Gastrocnemius medialis (tissue), 4 donors: ENCODE measurements around the gene DPP10. TPM values are rescaled to one million over a fixed set of nuclear protein-coding genes. Genes with fewer than 3 reads are reported as not detected.

ENCODE experiments used
- ATAC-seq, 2 donors: fragments of 150-250 bp; one replicate each; pipeline ENCODE4 v1.9.1; 2016
- DNase-seq, 2 donors: peaks; one replicate each; pipeline ENCODE4 v3.0.0-alpha.2; 2019
- H3K27ac ChIP-seq, 4 donors: fragments of 200-600 bp; sonication (generic); 1 replicate in 1 of 4; 2 replicates in 3 of 4; pipeline ENCODE4 v1.5.1; 2016 to 2018; ENCODE audit warnings: mild to moderate bottlenecking in 2 of 4, moderate library complexity in 1 of 4
- H3K27me3 ChIP-seq, 3 donors: fragments of 200-600 bp; sonication (generic) in 2 of 3; 1 replicate in 1 of 3; 2 replicates in 2 of 3; pipeline versions ENCODE4 v1.5.1 to v1.6.0; 2016 to 2019; ENCODE audit warnings: mild to moderate bottlenecking in 1 of 3, moderate library complexity in 1 of 3
- H3K36me3 ChIP-seq, 2 donors: fragments of 200-600 bp; sonication (generic) in 1 of 2; one replicate each; pipeline ENCODE4 v1.5.1; 2017 to 2018
- H3K4me1 ChIP-seq, 2 donors: fragments of 200-600 bp; sonication (generic) in 1 of 2; one replicate each; pipeline ENCODE4 v1.5.1; 2016 to 2017; ENCODE audit warnings: mild to moderate bottlenecking in 2 of 2
- H3K4me3 ChIP-seq, 4 donors: fragments of 200-600 bp; sonication (generic) in 3 of 4; 1 replicate in 1 of 4; 2 replicates in 3 of 4; pipeline ENCODE4 v1.5.1; 2016 to 2019; ENCODE audit warnings: mild to moderate bottlenecking in 2 of 4
- H3K9me3 ChIP-seq, 3 donors: fragments of 200-600 bp; sonication (generic) in 2 of 3; 1 replicate in 1 of 3; 2 replicates in 2 of 3; pipeline ENCODE4 v1.5.1; 2016 to 2019
- CTCF ChIP-seq, 5 experiments: fragments of 450-650 bp in 3 of 5; fragments of 200-600 bp in 2 of 5; sonication (generic) in 2 of 5; IDR thresholded peaks in 4 of 5; conservative IDR thresholded peaks in 1 of 5; 1 replicate in 4 of 5; 2 replicates in 1 of 5; pipeline ENCODE4 v1.5.1; 2016 to 2019; ENCODE audit warnings: antibody characterized with exemption in 5 of 5, mild to moderate bottlenecking in 3 of 5, moderate library complexity in 3 of 5
- POLR2A ChIP-seq, 2 donors: fragments of 450-650 bp; IDR thresholded peaks; one replicate each; pipeline ENCODE4 v1.6.1; 2017; ENCODE audit warnings: antibody characterized with exemption in 2 of 2, mild to moderate bottlenecking in 2 of 2, moderate library complexity in 2 of 2
- in situ Hi-C, 4 donors: fragments of 200-750 bp; cut with MboI; loops; one replicate each; pipeline versions ENCODE4 v1.15.0 to v1.8.0; 2017; ENCODE audit warnings: low sequenced_read_pairs in 4 of 4
- intact Hi-C: fragments of 100-400 bp; cut with DNase I; formaldehyde crosslinking; loops from one replicate; pipeline ENCODE4 v1.15.1; 2023; ENCODE audit warnings: low total_unique reads
- total RNA-seq, 4 donors: library from RNA; depleted of rRNA; stranded (reverse); fragments of >200 nt; gene quantifications; one replicate each; pipeline versions ENCODE4 v1.1.0 to v1.2.3, GENCODE V29; 2016

Gene DPP10
- total RNA-seq, 4 donors from 2014 or later: not detected

DNA sequence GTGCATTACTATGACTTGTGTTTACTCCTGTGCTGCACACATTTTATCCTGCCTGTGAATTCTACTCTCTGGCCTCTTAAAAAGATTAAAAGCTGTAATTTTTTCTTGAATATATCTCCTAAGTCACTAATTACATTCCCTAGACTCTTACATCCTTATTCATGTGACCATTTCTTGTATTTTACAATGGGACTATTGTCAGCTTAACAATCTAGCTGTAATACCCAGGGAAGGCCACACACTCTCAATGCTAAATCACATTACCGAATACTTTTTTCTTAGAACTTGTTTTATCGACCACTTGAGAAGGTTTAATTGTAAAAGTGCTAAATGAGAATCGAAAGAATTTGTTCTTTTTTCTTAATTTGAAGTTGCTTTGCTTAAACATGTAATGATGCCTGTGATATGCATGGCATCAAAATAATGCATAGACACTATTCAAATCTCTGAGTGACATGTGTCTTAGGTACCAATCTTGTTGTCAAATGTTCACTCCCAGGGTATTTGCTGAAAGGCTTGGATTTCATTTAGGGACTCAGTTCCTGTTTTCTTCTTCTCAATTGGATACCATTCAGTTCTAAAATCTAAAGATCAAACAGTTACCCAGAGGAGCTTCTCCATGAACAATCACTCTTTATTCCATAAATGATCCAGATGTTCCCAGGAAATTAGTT is 498.5 kb downstream of the DPP10 start:
- intact Hi-C loops (no loop called here), in situ Hi-C loops (no loop called here)
- Histone ChIP-seq H3K9me3 (no peaks in the 10 kb centered on the region), H3K36me3 (no peaks in the 10 kb centered on the region), H3K27me3 (no peaks in the 10 kb centered on the region), H3K27ac (no peak overlapping the region), H3K4me3 (no peak overlapping the region), H3K4me1 (no peaks in the 10 kb centered on the region)
- DNase-seq: no peak
- no peak for ATAC-seq
- TF ChIP-seq CTCF (IDR thresholded peaks at IDR 0.05 in 4 of 5, conservative IDR thresholded peaks at IDR 0.05 in 1 of 5): no peak
- TF ChIP-seq POLR2A (IDR thresholded peaks at IDR 0.05): no peak

- no peak for TF ChIP-seq POLR2A (IDR thresholded peaks at IDR 0.05)
- TF ChIP-seq CTCF (IDR thresholded peaks at IDR 0.05 in 4 of 5, conservative IDR thresholded peaks at IDR 0.05 in 1 of 5): no peak
- no peaks in the 10 kb centered on the region for H3K4me1 ChIP-seq
- no peaks in the 10 kb centered on the region for H3K9me3 ChIP-seq
- ATAC-seq (no peak), DNase-seq (no peak)
- no peaks in the 10 kb centered on the region for H3K36me3 ChIP-seq
- no peak overlapping the region for H3K4me3 ChIP-seq
- H3K27me3 ChIP-seq: no peaks in the 10 kb centered on the region
- no peak overlapping the region for H3K27ac ChIP-seq
- in situ Hi-C loops (no loop called here), intact Hi-C loops (no loop called here)
These were observed 506.9 kb downstream of the DPP10 start for GRCh38 chr2:114949228-114949804.

DNA sequence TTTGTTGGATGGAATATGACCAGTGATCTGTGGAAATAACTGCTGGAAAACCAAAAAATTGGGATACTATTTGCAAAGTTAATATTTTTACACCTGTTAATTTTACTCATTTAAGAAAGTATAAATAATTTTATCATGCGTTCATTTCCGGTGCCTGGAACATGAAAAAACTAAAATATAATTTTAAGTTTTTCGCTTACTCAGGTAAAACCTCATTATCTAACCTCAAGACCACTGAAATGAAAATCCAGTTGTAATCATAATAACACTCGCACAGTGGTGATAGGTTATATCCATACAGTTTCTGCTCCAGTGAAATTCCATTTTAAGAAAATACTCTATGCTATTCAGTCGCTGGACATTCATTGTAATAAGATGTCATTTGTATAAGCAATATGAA is 517.9 kb downstream of the DPP10 start:
- intact Hi-C loops (no loop called here), in situ Hi-C loops (no loop called here)
- no peak overlapping the region for H3K4me3 ChIP-seq
- no peak for ATAC-seq
- H3K4me1 ChIP-seq: no peaks in the 10 kb centered on the region
- H3K9me3 ChIP-seq: no peaks in the 10 kb centered on the region
- no peaks in the 10 kb centered on the region for H3K27me3 ChIP-seq
- no peak for DNase-seq
- H3K36me3 ChIP-seq: no peaks in the 10 kb centered on the region
- TF ChIP-seq CTCF (IDR thresholded peaks at IDR 0.05 in 4 of 5, conservative IDR thresholded peaks at IDR 0.05 in 1 of 5) (no peak), POLR2A (IDR thresholded peaks at IDR 0.05) (no peak)
- H3K27ac ChIP-seq: no peak overlapping the region

DNA sequence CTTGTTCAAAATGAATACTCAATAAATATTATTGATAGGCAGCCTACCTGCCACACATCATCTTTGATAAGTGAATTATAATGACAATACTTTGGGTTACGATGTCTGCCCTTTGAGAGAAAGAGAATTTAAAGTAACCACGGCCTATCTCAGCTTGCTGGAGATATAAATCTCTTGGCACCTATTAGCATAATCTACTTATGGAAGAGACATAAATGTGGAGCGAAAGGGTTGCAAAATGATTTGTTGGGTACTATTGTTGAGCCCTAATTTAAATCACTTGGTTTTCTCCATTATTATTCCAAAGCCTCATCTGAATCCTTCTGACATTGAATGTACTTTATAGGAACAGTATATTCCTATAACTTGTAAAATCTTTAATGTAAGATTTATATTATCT is 520.1 kb downstream of the DPP10 start:
- TF ChIP-seq CTCF (IDR thresholded peaks at IDR 0.05 in 4 of 5, conservative IDR thresholded peaks at IDR 0.05 in 1 of 5) (no peak), POLR2A (IDR thresholded peaks at IDR 0.05) (no peak)
- Histone ChIP-seq H3K4me1 (no peaks in the 10 kb centered on the region), H3K27ac (no peak overlapping the region), H3K27me3 (no peaks in the 10 kb centered on the region), H3K4me3 (no peak overlapping the region), H3K9me3 (no peaks in the 10 kb centered on the region), H3K36me3 (no peaks in the 10 kb centered on the region)
- in situ Hi-C loops: no loop called here
- DNase-seq: no peak
- no peak for ATAC-seq
- intact Hi-C loops: no loop called here
